NCI-H2107 treated with DMSO at 0.1 percent for 48 hours (cell line): ENCODE measurements around the gene FBF1.
A peak's percentile ranks its signal among the peaks of the same experiment; 100 is the strongest.
"Not testable (repeated sequence)": the region's sequence is repeated elsewhere in the genome, so short reads cannot be mapped to it uniquely, and the experiment has no call there.

ENCODE experiments used
- DNase-seq: peaks from one replicate; lab custom pipeline; 2025; ENCODE audit not compliant: unreplicated experiment; lab: John Stamatoyannopoulos, UW

FBF1 gene

GRCh38 chr17:75940727-75941441 lies at the start of gene FBF1:
FBF1 (minus strand) TSS chr17:75941042; CDS start chr17:75938149, 2,893 bp downstream.
- peak; percentile 87 for DNase-seq

- no peak for DNase-seq
Observed at GRCh38 chr17:75987041-75987440, 46.2 kb upstream of the FBF1 start.

- no peak for DNase-seq
Observed at GRCh38 chr17:75985986-75986385, 45.1 kb upstream of the FBF1 start.

- no peak for DNase-seq
Observed at GRCh38 chr17:75983501-75984181, 42.8 kb upstream of the FBF1 start.

GRCh38 chr17:75981019-75981615 lies 40.3 kb upstream of the FBF1 start:
- DNase-seq, result no peak

- no peak for DNase-seq
Observed at GRCh38 chr17:75980188-75981018, 39.6 kb upstream of the FBF1 start.

- DNase-seq, result no peak
Observed at GRCh38 chr17:75979705-75980187, 38.9 kb upstream of the FBF1 start.

GRCh38 chr17:75978938-75979704 lies 38.3 kb upstream of the FBF1 start, which contains the start of the genes ACOX1 and TEN1:
ACOX1 (minus strand) TSS chr17:75979166; CDS start chr17:75979073, 93 bp downstream.
TEN1 (plus strand) TSS chr17:75979240; CDS start chr17:75986193, 6,953 bp downstream.
- peak; percentile 92 for DNase-seq

- DNase-seq, result no peak
Observed at GRCh38 chr17:75976175-75976848, 35.5 kb upstream of the FBF1 start.

GRCh38 chr17:75975757-75976174 lies 34.9 kb upstream of the FBF1 start:
- no peak for DNase-seq

GRCh38 chr17:75975187-75975586 lies 34.3 kb upstream of the FBF1 start:
- DNase-seq, result not testable (repeated sequence)

GRCh38 chr17:75970626-75971025 lies 29.8 kb upstream of the FBF1 start:
- DNase-seq, result no peak

GRCh38 chr17:75970011-75970523 lies 29.2 kb upstream of the FBF1 start:
- no peak for DNase-seq

GRCh38 chr17:75969044-75969443 lies 28.2 kb upstream of the FBF1 start:
- DNase-seq, result not testable (repeated sequence)

- no peak for DNase-seq
Observed at GRCh38 chr17:75965468-75965867, 24.6 kb upstream of the FBF1 start.

- DNase-seq, result no peak
Observed at GRCh38 chr17:75959839-75960511, 19.1 kb upstream of the FBF1 start.

GRCh38 chr17:75959051-75959838 lies 18.4 kb upstream of the FBF1 start:
- DNase-seq, result no peak
